Measurements from ENCODE around the gene KCMF1. TPM values are rescaled to one million over a fixed set of nuclear protein-coding genes. Genes with fewer than 3 reads are reported as not detected.
A peak's percentile ranks its signal among the peaks of the same experiment; 100 is the strongest.

KCMF1 gene
- total RNA-seq (100 to 1,000 TPM in 1 of 9 donors, 10 to 100 TPM in 8; 58.9 to 104 (median 85.2) TPM), polyA plus RNA-seq (10 to 100 TPM; 10.9 to 59.9 TPM)
- long read RNA-seq, donor 1, full-length matches to known transcripts = 61 of 84 reads
- long read RNA-seq, donor 1, partial matches to known transcripts = 3 of 84 reads
- long read RNA-seq, donor 1, other reads (novel, unspliced or antisense) = 20 of 84 reads
- long read RNA-seq, donor 2, full-length matches to known transcripts = 5 of 8 reads
- long read RNA-seq, donor 2, partial matches to known transcripts = 1 of 8 reads
- long read RNA-seq, donor 2, other reads (novel, unspliced or antisense) = 2 of 8 reads
- long read RNA-seq, donor 3, full-length matches to known transcripts = 90 of 96 reads
- long read RNA-seq, donor 3, partial matches to known transcripts = 0 of 96 reads
- long read RNA-seq, donor 3, other reads (novel, unspliced or antisense) = 6 of 96 reads

DNA sequence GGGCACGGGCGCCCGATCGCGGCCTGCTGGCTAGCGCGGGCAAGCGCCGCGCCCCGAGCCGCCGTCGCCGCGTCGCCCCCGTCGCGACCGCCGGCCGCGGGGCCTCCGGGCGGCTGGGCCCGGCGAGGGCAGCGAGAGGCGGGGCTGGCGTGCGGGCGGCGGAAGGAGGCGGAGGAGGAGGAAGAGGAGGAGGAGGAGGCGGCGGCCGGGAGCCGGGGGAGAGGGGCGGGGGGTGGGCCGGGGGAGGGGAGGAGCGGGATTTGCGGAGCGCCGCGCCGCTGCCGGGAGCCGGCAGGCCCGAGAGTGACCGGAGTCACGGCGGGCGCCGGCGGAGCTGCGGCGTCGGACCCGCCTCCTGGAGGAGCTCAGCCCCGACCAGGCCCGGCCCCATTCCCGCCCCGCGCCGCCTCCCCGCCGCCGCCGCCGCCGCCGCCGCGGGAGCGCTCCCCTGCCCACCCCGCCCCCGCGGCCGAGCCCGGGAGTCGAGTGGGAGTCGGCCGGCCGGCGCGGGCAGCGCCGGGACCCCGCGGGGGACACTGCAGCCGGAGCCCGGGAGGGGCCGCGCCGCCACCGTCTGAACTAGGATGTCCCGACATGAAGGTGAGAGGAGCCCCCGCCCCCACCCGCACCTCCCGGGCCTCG is at the start of gene KCMF1:
Gene KCMF1, plus strand, starts transcription at position 294 of the 642 bp plus-strand sequence. Its CDS starts 291 bp downstream, at position 585.
- intact Hi-C loops (cut with DNase I) = loop anchor here in 4 of 10 donors (2.0 to 5.0 kb wide), 3 partner anchors 41 to 66 kb away; partner anchors contain the start of gene TMSB10 (in 1 of the 4)
- peaks cover 6 to 69% (median 39%) of the 10 kb centered on the region in 12 donors for H3K4me1 ChIP-seq
- peak; percentile 83 to 93 (median 87) for DNase-seq

DNA sequence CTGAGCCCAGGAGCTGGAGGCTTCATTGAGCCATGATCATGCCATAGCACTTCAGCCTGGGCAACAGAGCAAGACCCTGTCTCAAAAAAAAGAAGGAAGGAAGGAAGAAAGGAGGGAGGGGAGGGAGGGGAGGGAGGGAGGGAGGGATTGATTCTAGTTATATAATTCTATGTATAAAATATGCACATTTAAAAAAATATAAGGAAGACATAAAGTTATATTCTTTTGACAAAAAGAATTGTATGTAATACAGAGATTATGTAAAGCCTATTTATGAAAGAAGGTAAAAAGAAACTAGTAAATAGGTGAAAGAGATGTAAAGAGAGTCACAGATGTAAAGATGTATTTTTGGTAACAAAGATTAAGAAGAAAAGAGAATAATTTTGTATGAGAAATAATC is 48.0 kb upstream of the KCMF1 start:
- no peak for TF ChIP-seq POLR2A (IDR thresholded peaks at IDR 0.05)
- TF ChIP-seq, protein P1, sequence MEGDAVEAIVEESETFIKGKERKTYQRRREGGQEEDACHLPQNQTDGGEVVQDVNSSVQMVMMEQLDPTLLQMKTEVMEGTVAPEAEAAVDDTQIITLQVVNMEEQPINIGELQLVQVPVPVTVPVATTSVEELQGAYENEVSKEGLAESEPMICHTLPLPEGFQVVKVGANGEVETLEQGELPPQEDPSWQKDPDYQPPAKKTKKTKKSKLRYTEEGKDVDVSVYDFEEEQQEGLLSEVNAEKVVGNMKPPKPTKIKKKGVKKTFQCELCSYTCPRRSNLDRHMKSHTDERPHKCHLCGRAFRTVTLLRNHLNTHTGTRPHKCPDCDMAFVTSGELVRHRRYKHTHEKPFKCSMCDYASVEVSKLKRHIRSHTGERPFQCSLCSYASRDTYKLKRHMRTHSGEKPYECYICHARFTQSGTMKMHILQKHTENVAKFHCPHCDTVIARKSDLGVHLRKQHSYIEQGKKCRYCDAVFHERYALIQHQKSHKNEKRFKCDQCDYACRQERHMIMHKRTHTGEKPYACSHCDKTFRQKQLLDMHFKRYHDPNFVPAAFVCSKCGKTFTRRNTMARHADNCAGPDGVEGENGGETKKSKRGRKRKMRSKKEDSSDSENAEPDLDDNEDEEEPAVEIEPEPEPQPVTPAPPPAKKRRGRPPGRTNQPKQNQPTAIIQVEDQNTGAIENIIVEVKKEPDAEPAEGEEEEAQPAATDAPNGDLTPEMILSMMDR (IDR thresholded peaks at IDR 0.05) = no peak
- no peaks in the 10 kb centered on the region for H3K9me3 ChIP-seq
- no peak overlapping the region for H3K4me3 ChIP-seq
- peak overlapping the region in 8 of 12 donors; percentile 76 to 94 (median 85) for H3K27ac ChIP-seq
- H3K27me3 ChIP-seq = no peaks in the 10 kb centered on the region
- ATAC-seq (no peak), DNase-seq (no peak)
- intact Hi-C loops (cut with DNase I) = loop anchor here in 3 of 10 donors (10.0 kb wide), 2 partner anchors 362 to 382 kb away; no protein-coding TSS in a partner anchor
- no peaks in the 10 kb centered on the region for H3K36me3 ChIP-seq
- peaks cover 7 to 55% (median 25%) of the 10 kb centered on the region in 12 donors for H3K4me1 ChIP-seq

More for the DNA sequence above, at the start of gene KCMF1:
- TF ChIP-seq, protein P1 (IDR thresholded peaks at IDR 0.05) = no peak
- TF ChIP-seq POLR2A (IDR thresholded peaks at IDR 0.05) = no peak
- Histone ChIP-seq H3K36me3 (peaks cover 0 to 11% (median 5%) of the 10 kb centered on the region in 9 donors), H3K4me3 (peak within 1 kb of the TSS; percentile 74 to 98 (median 90)), H3K27ac (peak within 1 kb of the TSS; percentile 92 to 98 (median 96)), H3K9me3 (no peaks in the 10 kb centered on the region), H3K27me3 (no peaks in the 10 kb centered on the region)
- WGBS, 4 donors = 0 to 1% (median 0%) methylated on average over 10 to 100 of the region's 102 CpGs
- peak; percentile 59 to 80 (median 78) for ATAC-seq

DNA sequence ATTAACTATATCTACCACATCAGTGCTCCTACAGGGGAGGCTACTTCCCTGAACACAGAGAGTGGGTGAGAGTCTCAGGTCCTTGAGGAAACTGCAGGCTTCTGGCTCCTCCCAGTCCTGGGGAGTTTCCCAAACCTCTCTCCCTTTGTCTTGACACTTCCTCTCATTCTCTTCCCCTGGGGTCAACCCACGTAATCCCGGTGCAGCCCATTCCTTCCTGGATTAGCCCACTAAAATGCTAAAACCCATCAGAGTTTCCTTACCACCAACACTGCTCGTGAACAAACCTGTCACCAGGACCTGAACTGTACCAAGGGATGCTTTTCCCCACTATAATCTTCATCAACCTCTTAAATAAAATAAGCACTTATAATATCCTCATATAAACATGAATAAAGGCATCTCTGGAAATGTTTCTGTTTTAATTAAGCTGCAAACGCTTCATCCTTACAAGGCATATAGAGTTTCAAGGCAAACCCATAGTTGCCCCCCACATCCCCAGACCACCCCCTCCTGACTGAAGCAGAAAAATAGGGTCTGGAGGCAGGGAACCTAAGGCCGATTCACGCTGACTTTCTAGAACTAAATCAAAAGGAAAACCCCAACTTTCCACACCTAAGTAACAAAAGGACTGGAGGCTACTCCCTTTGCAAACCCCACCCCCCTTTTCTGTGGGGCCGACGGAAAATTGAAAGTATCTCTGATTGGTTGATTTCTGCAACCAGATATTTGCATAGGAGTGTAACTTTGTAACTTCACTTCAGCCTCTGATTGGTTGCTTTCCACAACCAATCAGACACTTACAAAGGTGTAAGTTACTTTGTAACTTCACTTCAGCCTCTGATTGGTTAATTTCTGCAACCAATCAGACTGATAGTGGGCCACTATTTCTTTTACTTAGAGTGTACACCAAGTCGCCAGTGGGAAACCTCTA is 46.5 kb upstream of the KCMF1 start:
- Histone ChIP-seq H3K27me3 (no peaks in the 10 kb centered on the region), H3K27ac (peak overlapping the region; percentile 71 to 94 (median 85)), H3K4me1 (peaks cover 7 to 49% (median 25%) of the 10 kb centered on the region in 12 donors), H3K9me3 (no peaks in the 10 kb centered on the region), H3K4me3 (peak overlapping the region in 8 of 12 donors; percentile 12 to 45 (median 35)), H3K36me3 (no peaks in the 10 kb centered on the region)
- intact Hi-C loops (cut with DNase I) = loop anchor here in 9 of 10 donors (1.0 to 10.0 kb wide), 11 partner anchors 18 to 432 kb away; partner anchors contain the start of genes TMSB10 (in 2 of the 9) and TRABD2A (in 2 of the 9)
- peak in 1 of 2 donors; percentile 18 for TF ChIP-seq POLR2A (IDR thresholded peaks at IDR 0.05)
- TF ChIP-seq, protein P1 (IDR thresholded peaks at IDR 0.05) = no peak
- 53 to 66% (median 61%) methylated on average over 9 of the region's 9 CpGs for WGBS, 4 donors
- peak; percentile 37 to 80 (median 58) for ATAC-seq
- peak in 4 of 5 donors; percentile 44 to 81 (median 74) for DNase-seq

Data from heart left ventricle (tissue), 16 donors.